Epithelial cell of proximal tubule (primary cell): Measurements from ENCODE around the gene SRGAP3. TPM values are rescaled to one million over a fixed set of nuclear protein-coding genes. Genes with fewer than 3 reads are reported as not detected.

Experiments used
- DNase-seq: peaks from one replicate; pipeline ENCODE4 v3.0.0-alpha.2; 2011; ENCODE audit warnings: low read depth
- H3K4me3 ChIP-seq: 2 replicates; pipeline ENCODE4 v1.5.1; 2011; ENCODE audit warnings: low read depth, mild to moderate bottlenecking, low read length
- total RNA-seq: library from RNA; depleted of rRNA; stranded (reverse); fragments of >200 nt; gene quantifications from 2 replicates; pipeline ENCODE4 v1.2.3, GENCODE V29; 2015
- TF ChIP-seq, protein P1 (sequence below): conservative IDR thresholded peaks from 2 replicates; pipeline ENCODE4 v1.5.1; 2012; ENCODE audit warnings: low read depth, mild to moderate bottlenecking, low read length

SRGAP3 gene
- total RNA-seq, 1 donor from 2014 or later = 3.4 TPM

GRCh38 chr3:9147215-9147895 is 102.1 kb downstream of the SRGAP3 start:
- H3K4me3 ChIP-seq = no peak overlapping the region
- peak; percentile 67 for DNase-seq
- TF ChIP-seq, protein P1, sequence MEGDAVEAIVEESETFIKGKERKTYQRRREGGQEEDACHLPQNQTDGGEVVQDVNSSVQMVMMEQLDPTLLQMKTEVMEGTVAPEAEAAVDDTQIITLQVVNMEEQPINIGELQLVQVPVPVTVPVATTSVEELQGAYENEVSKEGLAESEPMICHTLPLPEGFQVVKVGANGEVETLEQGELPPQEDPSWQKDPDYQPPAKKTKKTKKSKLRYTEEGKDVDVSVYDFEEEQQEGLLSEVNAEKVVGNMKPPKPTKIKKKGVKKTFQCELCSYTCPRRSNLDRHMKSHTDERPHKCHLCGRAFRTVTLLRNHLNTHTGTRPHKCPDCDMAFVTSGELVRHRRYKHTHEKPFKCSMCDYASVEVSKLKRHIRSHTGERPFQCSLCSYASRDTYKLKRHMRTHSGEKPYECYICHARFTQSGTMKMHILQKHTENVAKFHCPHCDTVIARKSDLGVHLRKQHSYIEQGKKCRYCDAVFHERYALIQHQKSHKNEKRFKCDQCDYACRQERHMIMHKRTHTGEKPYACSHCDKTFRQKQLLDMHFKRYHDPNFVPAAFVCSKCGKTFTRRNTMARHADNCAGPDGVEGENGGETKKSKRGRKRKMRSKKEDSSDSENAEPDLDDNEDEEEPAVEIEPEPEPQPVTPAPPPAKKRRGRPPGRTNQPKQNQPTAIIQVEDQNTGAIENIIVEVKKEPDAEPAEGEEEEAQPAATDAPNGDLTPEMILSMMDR = no peak

DNA sequence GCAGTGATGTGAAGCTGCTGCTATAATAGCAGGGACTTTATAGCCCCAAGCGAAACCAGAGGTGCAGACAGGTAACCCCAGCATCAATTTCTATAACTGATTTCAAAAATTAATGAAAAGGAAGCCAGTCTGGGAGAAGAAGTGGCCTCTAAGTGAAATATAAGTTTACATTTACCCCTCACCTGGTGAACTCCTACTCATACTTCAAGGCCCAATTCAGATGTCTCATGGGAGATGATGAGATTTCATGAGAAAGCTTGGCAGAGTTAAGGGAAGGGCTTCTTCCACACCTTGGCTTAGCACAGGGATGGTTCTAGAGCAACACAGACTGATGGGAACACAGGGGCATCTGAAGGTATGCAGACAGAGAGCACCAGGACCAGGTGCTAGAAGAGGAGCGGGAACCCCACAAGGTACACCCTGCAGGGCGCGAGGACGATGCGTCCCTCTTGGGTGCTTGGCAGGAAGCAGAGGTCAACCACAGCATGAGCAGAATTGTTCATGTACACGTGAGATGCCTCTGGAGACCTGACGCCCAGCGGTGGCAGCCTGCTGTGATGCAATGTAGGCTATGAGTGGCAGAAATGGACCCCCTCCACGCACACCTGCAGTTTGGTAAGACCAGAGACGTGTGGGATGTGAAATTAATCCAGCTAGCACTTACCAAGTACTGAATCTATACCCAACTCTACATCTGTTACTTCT is 102.9 kb downstream of the SRGAP3 start:
- H3K4me3 ChIP-seq = no peak overlapping the region
- DNase-seq = no peak
- TF ChIP-seq, protein P1 = no peak

DNA sequence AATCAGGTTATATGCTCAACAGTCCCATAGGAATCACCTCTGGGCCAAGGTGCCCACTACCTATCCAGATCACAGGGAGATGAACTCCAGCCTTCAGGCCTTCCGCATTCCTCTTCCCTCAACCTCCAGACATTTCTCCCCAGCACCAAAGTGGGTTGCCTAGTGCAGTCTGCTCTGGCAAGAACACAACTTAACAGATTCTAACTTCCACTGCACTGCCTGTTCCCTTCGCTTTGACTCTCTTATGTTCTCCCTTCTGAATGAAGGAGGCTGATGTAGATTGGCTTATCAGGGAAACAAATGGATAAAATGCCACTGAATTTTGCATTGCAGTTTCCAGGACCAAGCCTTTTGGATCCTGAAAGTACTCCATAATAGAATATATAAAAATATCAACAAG is 106.3 kb downstream of the SRGAP3 start:
- H3K4me3 ChIP-seq = no peak overlapping the region
- DNase-seq = no peak
- TF ChIP-seq, protein P1 = no peak

DNA sequence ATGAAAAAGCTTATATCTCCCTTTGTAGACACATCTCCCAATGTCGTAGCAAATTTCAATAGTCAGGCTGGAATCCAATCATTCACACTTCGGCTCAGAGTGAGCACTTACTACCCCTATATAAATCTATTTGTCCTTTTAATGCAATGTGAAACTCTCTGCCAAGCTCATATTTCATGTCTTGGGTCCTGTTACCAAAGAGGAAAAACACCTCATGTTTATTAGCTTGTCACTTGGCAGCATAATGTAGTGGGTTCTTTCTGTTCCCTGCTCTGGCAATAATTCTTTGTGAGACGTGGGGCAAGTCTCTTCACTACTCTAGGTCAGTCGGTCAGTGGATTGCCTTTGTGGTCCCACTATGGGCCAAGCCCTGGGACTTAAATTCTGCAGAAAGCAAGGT is 107.1 kb downstream of the SRGAP3 start:
- H3K4me3 ChIP-seq = no peak overlapping the region
- DNase-seq = no peak
- TF ChIP-seq, protein P1 = no peak

DNA sequence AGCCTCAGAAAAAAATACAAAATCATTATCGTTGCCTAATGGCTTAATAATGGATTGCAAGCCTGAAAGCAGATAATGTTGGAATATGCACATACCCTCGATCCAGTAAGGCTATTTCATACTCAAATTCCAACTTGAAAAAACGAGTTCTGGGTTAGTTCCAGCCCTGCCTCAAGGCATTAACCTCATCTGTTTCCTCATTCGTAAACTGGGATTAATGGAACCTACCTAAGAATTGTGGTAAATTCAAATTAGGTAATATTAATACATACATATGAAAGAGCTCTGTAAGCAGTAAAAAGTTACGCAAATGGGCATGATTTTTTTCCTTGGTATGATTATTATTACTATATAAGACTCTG is 107.5 kb downstream of the SRGAP3 start:
- no peak for DNase-seq
- no peak overlapping the region for H3K4me3 ChIP-seq
- TF ChIP-seq, protein P1 = no peak

DNA sequence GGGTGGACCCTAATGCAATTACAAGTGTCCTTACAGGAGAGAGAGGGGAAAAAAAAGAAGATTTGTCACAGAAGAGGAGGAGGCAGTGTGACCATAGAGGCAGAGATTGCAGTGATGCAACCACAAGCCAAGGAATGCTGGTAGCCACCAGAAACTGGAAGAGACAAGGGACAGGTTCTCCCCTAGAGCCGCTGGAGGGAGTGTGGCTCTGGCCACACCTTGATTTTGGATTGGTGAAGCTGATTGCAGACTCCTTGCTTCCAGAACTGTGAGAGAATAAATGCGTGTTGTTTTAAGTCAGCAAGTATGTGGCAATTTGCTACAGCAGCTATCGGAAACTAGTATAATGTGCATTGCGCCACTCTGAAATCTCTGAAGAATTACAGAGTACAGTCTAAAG is 110.1 kb downstream of the SRGAP3 start:
- no peak overlapping the region for H3K4me3 ChIP-seq
- DNase-seq = no peak
- TF ChIP-seq, protein P1 = no peak

DNA sequence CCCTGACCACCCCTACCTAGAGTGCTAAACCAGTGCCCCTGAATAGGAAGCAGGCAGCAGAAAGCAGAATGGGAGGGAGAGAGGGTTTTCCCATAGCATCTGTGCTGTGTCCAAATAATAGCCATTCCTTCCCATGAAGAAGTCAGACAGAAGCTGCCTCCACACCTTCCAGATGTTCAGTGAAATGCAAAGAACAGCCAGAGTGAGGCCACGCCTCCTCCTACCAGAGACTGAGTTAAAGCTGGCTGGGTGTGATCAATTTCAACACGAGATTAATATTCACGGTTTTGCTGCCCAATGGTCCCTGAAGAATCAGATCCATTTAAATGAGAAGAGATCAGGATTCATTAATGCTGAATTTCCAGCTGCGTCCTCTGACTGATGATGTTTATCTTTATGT is 111.8 kb downstream of the SRGAP3 start:
- no peak overlapping the region for H3K4me3 ChIP-seq
- DNase-seq = no peak
- TF ChIP-seq, protein P1 = no peak
